Measurements from ENCODE around the gene YARS1.

YARS1 gene

GRCh38 chr1:32763221-32763620 is 53.9 kb downstream of the YARS1 start:
- no peak overlapping the region for H3K4me3 ChIP-seq (ENCODE audit: low read length, poor library complexity, severe bottlenecking)
- no peaks in the 10 kb centered on the region for H3K9me2 ChIP-seq (replicated peaks; ENCODE audit: low read depth, low read length)
- peaks cover 6% of the 10 kb centered on the region for H3K4me1 ChIP-seq (ENCODE audit: insufficient read depth, low read length, poor library complexity, severe bottlenecking)
- no peak for TF ChIP-seq CTCF (conservative IDR thresholded peaks at IDR 0.05; ENCODE audit: low read length)
- no peak for TF ChIP-seq EZH2phosphoT487 (IDR thresholded peaks at IDR 0.05; ENCODE audit: borderline replicate concordance)
- H3K9ac ChIP-seq (ENCODE audit: low read depth, low read length, poor library complexity, severe bottlenecking), result no peak overlapping the region
- no peaks in the 10 kb centered on the region for H3K79me2 ChIP-seq (ENCODE audit: insufficient read depth, low read length)
- no peaks in the 10 kb centered on the region for H3K36me3 ChIP-seq (ENCODE audit: insufficient read depth, low read length)
- no peaks in the 10 kb centered on the region for H4K20me1 ChIP-seq (ENCODE audit: insufficient read depth, low read length, poor library complexity, severe bottlenecking)
- H3F3A ChIP-seq (ENCODE audit: low read depth), result no peaks in the 10 kb centered on the region
- no peak overlapping the region for H2AFZ ChIP-seq (ENCODE audit: low read length)
- no peak overlapping the region for H3K4me2 ChIP-seq (ENCODE audit: low read depth, low read length, poor library complexity, severe bottlenecking)
- no peaks in the 10 kb centered on the region for H3K27me3 ChIP-seq (ENCODE audit: insufficient read depth, low read length, poor library complexity, severe bottlenecking)
- H3K9me3 ChIP-seq (ENCODE audit: insufficient read depth, low read depth, low read length), result no peaks in the 10 kb centered on the region

GRCh38 chr1:32761936-32762335 is 55.2 kb downstream of the YARS1 start:
- H3F3A ChIP-seq (ENCODE audit: low read depth), result no peaks in the 10 kb centered on the region
- H3K36me3 ChIP-seq (ENCODE audit: insufficient read depth, low read length), result no peaks in the 10 kb centered on the region
- no peaks in the 10 kb centered on the region for H3K27me3 ChIP-seq (ENCODE audit: insufficient read depth, low read length, poor library complexity, severe bottlenecking)
- H3K4me2 ChIP-seq (ENCODE audit: low read depth, low read length, poor library complexity, severe bottlenecking), result no peak overlapping the region
- H3K79me2 ChIP-seq (ENCODE audit: insufficient read depth, low read length), result no peaks in the 10 kb centered on the region
- H3K9ac ChIP-seq (ENCODE audit: low read depth, low read length, poor library complexity, severe bottlenecking), result no peak overlapping the region
- H3K4me1 ChIP-seq (ENCODE audit: insufficient read depth, low read length, poor library complexity, severe bottlenecking), result peaks cover 6% of the 10 kb centered on the region
- H3K4me3 ChIP-seq (ENCODE audit: low read length, poor library complexity, severe bottlenecking), result no peak overlapping the region
- H2AFZ ChIP-seq (ENCODE audit: low read length), result no peak overlapping the region
- no peak for TF ChIP-seq CTCF (conservative IDR thresholded peaks at IDR 0.05; ENCODE audit: low read length)
- no peak for TF ChIP-seq EZH2phosphoT487 (IDR thresholded peaks at IDR 0.05; ENCODE audit: borderline replicate concordance)
- no peaks in the 10 kb centered on the region for H4K20me1 ChIP-seq (ENCODE audit: insufficient read depth, low read length, poor library complexity, severe bottlenecking)
- H3K9me2 ChIP-seq (replicated peaks; ENCODE audit: low read depth, low read length), result no peaks in the 10 kb centered on the region
- H3K9me3 ChIP-seq (ENCODE audit: insufficient read depth, low read depth, low read length), result no peaks in the 10 kb centered on the region

GRCh38 chr1:32761253-32761877 is 55.8 kb downstream of the YARS1 start:
- peaks cover 6% of the 10 kb centered on the region for H3K4me1 ChIP-seq (ENCODE audit: insufficient read depth, low read length, poor library complexity, severe bottlenecking)
- H3K9me2 ChIP-seq (replicated peaks; ENCODE audit: low read depth, low read length), result no peaks in the 10 kb centered on the region
- H3K9ac ChIP-seq (ENCODE audit: low read depth, low read length, poor library complexity, severe bottlenecking), result no peak overlapping the region
- TF ChIP-seq EZH2phosphoT487 (IDR thresholded peaks at IDR 0.05; ENCODE audit: borderline replicate concordance) (no peak), CTCF (conservative IDR thresholded peaks at IDR 0.05; ENCODE audit: low read length) (no peak)
- H3F3A ChIP-seq (ENCODE audit: low read depth), result no peaks in the 10 kb centered on the region
- no peak overlapping the region for H3K4me3 ChIP-seq (ENCODE audit: low read length, poor library complexity, severe bottlenecking)
- no peaks in the 10 kb centered on the region for H3K79me2 ChIP-seq (ENCODE audit: insufficient read depth, low read length)
- H2AFZ ChIP-seq (ENCODE audit: low read length), result no peak overlapping the region
- H3K9me3 ChIP-seq (ENCODE audit: insufficient read depth, low read depth, low read length), result no peaks in the 10 kb centered on the region
- H3K36me3 ChIP-seq (ENCODE audit: insufficient read depth, low read length), result no peaks in the 10 kb centered on the region
- H3K4me2 ChIP-seq (ENCODE audit: low read depth, low read length, poor library complexity, severe bottlenecking), result no peak overlapping the region
- no peaks in the 10 kb centered on the region for H4K20me1 ChIP-seq (ENCODE audit: insufficient read depth, low read length, poor library complexity, severe bottlenecking)
- no peaks in the 10 kb centered on the region for H3K27me3 ChIP-seq (ENCODE audit: insufficient read depth, low read length, poor library complexity, severe bottlenecking)
